ENCODE data around the gene MOB2.

MOB2 gene

GRCh38 chr11:1502954-1503707 is 16.6 kb upstream of the MOB2 start:
- no peak for DNase-seq

- DNase-seq = no peak
Observed at GRCh38 chr11:1502168-1502953, 15.8 kb upstream of the MOB2 start.

- DNase-seq = no peak
Observed at GRCh38 chr11:1501421-1502167, 15.0 kb upstream of the MOB2 start.

GRCh38 chr11:1500466-1501420 is 14.2 kb upstream of the MOB2 start:
- DNase-seq = no peak

- no peak for DNase-seq
Observed at GRCh38 chr11:1499899-1500298, 13.3 kb upstream of the MOB2 start.

GRCh38 chr11:1499261-1499890 is 12.8 kb upstream of the MOB2 start:
- DNase-seq = no peak

GRCh38 chr11:1498262-1498661 is 11.7 kb upstream of the MOB2 start:
- DNase-seq = no peak

- no peak for DNase-seq
Observed at GRCh38 chr11:1497600-1497999, 11.0 kb upstream of the MOB2 start.

GRCh38 chr11:1496761-1497095 is 10.1 kb upstream of the MOB2 start:
- DNase-seq = no peak

- no peak for DNase-seq
Observed at GRCh38 chr11:1496091-1496760, 9.6 kb upstream of the MOB2 start.

GRCh38 chr11:1494650-1495049 is 8.1 kb upstream of the MOB2 start:
- DNase-seq = no peak

- no peak for DNase-seq
Observed at GRCh38 chr11:1493650-1494244, 7.2 kb upstream of the MOB2 start.

GRCh38 chr11:1491379-1491778 is 4.8 kb upstream of the MOB2 start:
- DNase-seq = no peak

GRCh38 chr11:1490651-1491050 is 4.1 kb upstream of the MOB2 start:
- no peak for DNase-seq

GRCh38 chr11:1488575-1489180 is 2.1 kb upstream of the MOB2 start:
- DNase-seq = no peak

GRCh38 chr11:1487851-1488574 is 1.4 kb upstream of the MOB2 start:
- DNase-seq = no peak

- DNase-seq = no peak
Observed at GRCh38 chr11:1487091-1487850, 692 bp upstream of the MOB2 start.

GRCh38 chr11:1485504-1485885 is 1.1 kb downstream of the MOB2 start:
- no peak for DNase-seq

Measured in CD4-positive, alpha-beta T cell treated with Interferon gamma for 1 hour (primary cell).